ENCODE data around the gene RPTOR.

DNA sequence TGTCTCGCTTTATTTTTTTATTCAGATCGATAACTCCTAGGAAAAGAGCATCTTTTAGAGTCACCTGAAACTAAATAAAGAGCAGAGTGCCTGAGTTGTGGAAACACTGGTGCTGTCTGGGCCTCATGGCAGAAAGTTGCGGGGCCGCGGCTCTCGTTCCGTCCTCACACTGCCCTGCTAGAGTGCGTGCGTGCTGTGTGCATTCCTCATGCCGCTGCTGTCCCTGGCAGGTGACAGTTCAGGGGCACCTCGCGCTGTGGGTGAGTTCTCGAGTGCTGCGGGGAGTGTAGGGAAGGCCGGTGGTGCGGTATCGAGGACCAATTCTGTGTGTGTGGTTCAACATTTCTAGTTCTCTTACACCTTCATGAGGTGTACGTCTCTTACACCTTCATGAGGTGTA lies 136.6 kb downstream of the RPTOR start:
- TF ChIP-seq, protein P1, sequence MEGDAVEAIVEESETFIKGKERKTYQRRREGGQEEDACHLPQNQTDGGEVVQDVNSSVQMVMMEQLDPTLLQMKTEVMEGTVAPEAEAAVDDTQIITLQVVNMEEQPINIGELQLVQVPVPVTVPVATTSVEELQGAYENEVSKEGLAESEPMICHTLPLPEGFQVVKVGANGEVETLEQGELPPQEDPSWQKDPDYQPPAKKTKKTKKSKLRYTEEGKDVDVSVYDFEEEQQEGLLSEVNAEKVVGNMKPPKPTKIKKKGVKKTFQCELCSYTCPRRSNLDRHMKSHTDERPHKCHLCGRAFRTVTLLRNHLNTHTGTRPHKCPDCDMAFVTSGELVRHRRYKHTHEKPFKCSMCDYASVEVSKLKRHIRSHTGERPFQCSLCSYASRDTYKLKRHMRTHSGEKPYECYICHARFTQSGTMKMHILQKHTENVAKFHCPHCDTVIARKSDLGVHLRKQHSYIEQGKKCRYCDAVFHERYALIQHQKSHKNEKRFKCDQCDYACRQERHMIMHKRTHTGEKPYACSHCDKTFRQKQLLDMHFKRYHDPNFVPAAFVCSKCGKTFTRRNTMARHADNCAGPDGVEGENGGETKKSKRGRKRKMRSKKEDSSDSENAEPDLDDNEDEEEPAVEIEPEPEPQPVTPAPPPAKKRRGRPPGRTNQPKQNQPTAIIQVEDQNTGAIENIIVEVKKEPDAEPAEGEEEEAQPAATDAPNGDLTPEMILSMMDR (conservative IDR thresholded peaks at IDR 0.05; ENCODE audit: low read depth, low read length), result no peak
- TF ChIP-seq EZH2 (IDR thresholded peaks at IDR 0.05; ENCODE audit: low read length, unreplicated experiment) (no peak), EZH2phosphoT487 (IDR thresholded peaks at IDR 0.05; ENCODE audit: borderline replicate concordance, low read length) (no peak)
